Caco-2 (cell line): ENCODE measurements around the gene YBX2. TPM values are rescaled to one million over a fixed set of nuclear protein-coding genes. Genes with fewer than 3 reads are reported as not detected.
A peak's percentile ranks its signal among the peaks of the same experiment; 100 is the strongest.

Experiments used
- BruUV-seq: library from RNA; stranded (reverse); fragments of 400-500 nt; replicated peaks from 2 replicates; lab custom pipeline; 2021; lab: Mats Ljungman, UMichigan
- CTCF ChIA-PET: fragments of 300-600 bp; sonication (Branson Sonifier 250); formaldehyde crosslinking; loops from one replicate; lab custom pipeline; 2022; ENCODE audit warnings: antibody characterized with exemption; lab: Charles Lee
- POLR2A ChIA-PET: fragments of 300-600 bp; sonication (Branson Sonifier 250); formaldehyde crosslinking; loops from one replicate; lab custom pipeline; 2022; ENCODE audit warnings: antibody characterized with exemption; lab: Charles Lee
- DNase-seq, 2 experiments: peaks; one replicate each; pipeline versions ENCODE4 v3.0.0 to v3.0.0-alpha.2; 2020 to 2022
- H3K27me3 ChIP-seq: replicated peaks from 2 replicates; pipeline ENCODE4 v1.6.0; 2011; ENCODE audit warnings: low read length; ENCODE audit not compliant: control insufficient read depth, insufficient read depth
- H3K36me3 ChIP-seq: 2 replicates; pipeline ENCODE4 v1.5.1; 2011; ENCODE audit warnings: low read length; ENCODE audit not compliant: control insufficient read depth, insufficient read depth
- H3K4me1 ChIP-seq: fragments of 250-450 bp; sonication (Bioruptor Pico); 2 replicates; pipeline ENCODE4 v1.5.1; 2020; ENCODE audit warnings: mild to moderate bottlenecking
- H3K4me3 ChIP-seq: 2 replicates; pipeline ENCODE4 v1.5.1; 2011; ENCODE audit warnings: low read depth, mild to moderate bottlenecking, control low read depth, low read length
- H3K9me3 ChIP-seq: fragments of 250-450 bp; sonication (Bioruptor Pico); 2 replicates; pipeline ENCODE4 v1.5.1; 2020; ENCODE audit warnings: mild to moderate bottlenecking, moderate library complexity
- H3K27ac Mint-ChIP-seq: one replicate; pipeline ENCODE4 v1.8.0; 2022; ENCODE audit warnings: mixed read lengths; ENCODE audit not compliant: unreplicated experiment
- H3K27me3 Mint-ChIP-seq: one replicate; pipeline ENCODE4 v1.8.0; 2022; ENCODE audit warnings: mixed read lengths; ENCODE audit not compliant: insufficient read depth, unreplicated experiment
- H3K36me3 Mint-ChIP-seq: one replicate; pipeline ENCODE4 v1.8.0; 2022; ENCODE audit warnings: mild to moderate bottlenecking, mixed read lengths; ENCODE audit not compliant: insufficient read depth, unreplicated experiment
- H3K4me1 Mint-ChIP-seq: one replicate; pipeline ENCODE4 v1.8.0; 2022; ENCODE audit warnings: low read depth, mixed read lengths; ENCODE audit not compliant: unreplicated experiment
- H3K4me3 Mint-ChIP-seq: one replicate; pipeline ENCODE4 v1.8.0; 2022; ENCODE audit warnings: mild to moderate bottlenecking, moderate library complexity, mixed read lengths; ENCODE audit not compliant: unreplicated experiment
- H3K9me3 Mint-ChIP-seq: one replicate; pipeline ENCODE4 v1.8.0; 2022; ENCODE audit warnings: mixed read lengths; ENCODE audit not compliant: unreplicated experiment
- CTCF ChIP-seq, 2 experiments: fragments of 200-600 bp in 1 of 2; IDR thresholded peaks; 1 replicate in 1 of 2; 2 replicates in 1 of 2; pipeline versions ENCODE4 v1.5.1 to v1.8.0; 2011 to 2022; ENCODE audit warnings: antibody characterized with exemption in 1 of 2, control low read depth in 1 of 2, inconsistent platforms in 1 of 2, low read depth in 1 of 2, low read length in 1 of 2, mild to moderate bottlenecking in 1 of 2, moderate library complexity in 1 of 2; ENCODE audit not compliant: insufficient read depth in 1 of 2, severe bottlenecking in 1 of 2, unreplicated experiment in 1 of 2
- intact Hi-C: fragments of 100-400 bp; cut with micrococcal nuclease; formaldehyde crosslinking; loops from one replicate; pipeline ENCODE4 v1.10.0; 2022; ENCODE audit not compliant: unreplicated experiment
- total RNA-seq: library from RNA; stranded (reverse); gene quantifications from 2 replicates; pipeline ENCODE4 v1.2.3, GENCODE V29; 2022

YBX2 gene
- total RNA-seq, 1 experiment from 2014 or later, result 27.6 TPM

GRCh38 chr17:7241090-7241733 lies 53.2 kb downstream of the YBX2 start:
- no peaks in the 10 kb centered on the region for H3K9me3 Mint-ChIP-seq
- CTCF ChIA-PET, result interaction anchor here (0.8 kb wide), 1 partner anchor 10 kb away, joined by 3 read pairs; the partner anchor contains the start of genes CTDNEP1 and ELP5
- H3K4me1 Mint-ChIP-seq, result peaks cover 22% of the 10 kb centered on the region
- Histone ChIP-seq H3K4me1 (peaks cover 6% of the 10 kb centered on the region; the same call in 1 of the 2 replicates), H3K36me3 (no peaks in the 10 kb centered on the region; the same call in 1 of the 2 replicates), H3K27me3 (no peaks in the 10 kb centered on the region), H3K9me3 (no peaks in the 10 kb centered on the region), H3K4me3 (peak overlapping the region; percentile 84)
- H3K36me3 Mint-ChIP-seq, result peaks cover 65% of the 10 kb centered on the region
- peaks cover 3% of the 10 kb centered on the region for H3K27me3 Mint-ChIP-seq
- no peak for TF ChIP-seq CTCF (IDR thresholded peaks at IDR 0.05; ENCODE audit: insufficient read depth in 1 of 2, low read depth in 1 of 2, low read length in 1 of 2, severe bottlenecking in 1 of 2, unreplicated experiment in 1 of 2)
- POLR2A ChIA-PET, result interaction anchor here (1.0 kb wide), 1 partner anchor 15 kb away, joined by 3 read pairs; no protein-coding TSS in a partner anchor
- BruUV-seq, result no TSS peak
- peak overlapping the region; percentile 94 for H3K4me3 Mint-ChIP-seq
- intact Hi-C loops, result no loop called here
- H3K27ac Mint-ChIP-seq, result peak overlapping the region; percentile 96
- no peak for DNase-seq

- no peak overlapping the region for H3K4me3 ChIP-seq
- ChIA-PET POLR2A (no interaction called here), CTCF (no interaction called here)
- peaks cover 6% of the 10 kb centered on the region; the same call in 1 of the 2 replicates for H3K4me1 ChIP-seq
- H3K9me3 ChIP-seq, result no peaks in the 10 kb centered on the region
- Mint-ChIP-seq H3K4me1 (peaks cover 22% of the 10 kb centered on the region), H3K27me3 (peaks cover 3% of the 10 kb centered on the region), H3K27ac (no peak overlapping the region), H3K9me3 (no peaks in the 10 kb centered on the region), H3K36me3 (peaks cover 65% of the 10 kb centered on the region), H3K4me3 (peak overlapping the region; percentile 94)
- H3K27me3 ChIP-seq, result no peaks in the 10 kb centered on the region
- no peak for DNase-seq
- no TSS peak for BruUV-seq
- H3K36me3 ChIP-seq, result no peaks in the 10 kb centered on the region; the same call in 1 of the 2 replicates
- no peak for TF ChIP-seq CTCF (IDR thresholded peaks at IDR 0.05; ENCODE audit: insufficient read depth in 1 of 2, low read depth in 1 of 2, low read length in 1 of 2, severe bottlenecking in 1 of 2, unreplicated experiment in 1 of 2)
- intact Hi-C loops, result no loop called here
Observed at GRCh38 chr17:7240375-7240774, 54.1 kb downstream of the YBX2 start.

- no peaks in the 10 kb centered on the region for H3K9me3 Mint-ChIP-seq
Observed at GRCh38 chr17:7239091-7240027, 55.1 kb downstream of the YBX2 start, which contains the start of gene PHF23. TSS of gene PHF23 (minus strand) at chr17:7239457. CDS start at chr17:7239279, 178 bp downstream.

More at GRCh38 chr17:7239091-7240027, 55.1 kb downstream of the YBX2 start, which contains the start of gene PHF23:
- Histone ChIP-seq H3K4me3 (peak within 1 kb of the TSS; percentile 77), H3K27me3 (no peaks in the 10 kb centered on the region), H3K4me1 (peaks cover 6% of the 10 kb centered on the region; the same call in 1 of the 2 replicates), H3K36me3 (no peaks in the 10 kb centered on the region; the same call in 1 of the 2 replicates), H3K9me3 (no peaks in the 10 kb centered on the region)
- H3K4me1 Mint-ChIP-seq, result peaks cover 22% of the 10 kb centered on the region
- H3K27ac Mint-ChIP-seq, result peak within 1 kb of the TSS; percentile 82
- intact Hi-C loops, result loop anchor here (1.0 kb wide), 1 partner anchor 13 kb away; the partner anchor contains the start of gene ELP5
- peak; percentile 93 to 96 for DNase-seq
- TF ChIP-seq CTCF (IDR thresholded peaks at IDR 0.05; ENCODE audit: insufficient read depth in 1 of 2, low read depth in 1 of 2, low read length in 1 of 2, severe bottlenecking in 1 of 2, unreplicated experiment in 1 of 2), result no peak
- peaks cover 3% of the 10 kb centered on the region for H3K27me3 Mint-ChIP-seq
- ChIA-PET POLR2A (no interaction called here), CTCF (interaction anchor here (0.7 to 1.4 kb wide), 3 partner anchors 19 to 70 kb away, joined by 3 to 4 read pairs (median 3); no protein-coding TSS in a partner anchor)
- peaks cover 68% of the 10 kb centered on the region for H3K36me3 Mint-ChIP-seq
- BruUV-seq, result no TSS peak
- H3K4me3 Mint-ChIP-seq, result peak within 1 kb of the TSS; percentile 94
